ENCODE results near the gene UBE2D1. TPM values are rescaled to one million over a fixed set of nuclear protein-coding genes. Genes with fewer than 3 reads are reported as not detected.

The UBE2D1 gene
- total and polyA plus RNA-seq, 2 of the 13 experiments (the other 11 are each of a cell fraction or from before 2014, with no cell fraction given) = 6.2 to 13.8 TPM

DNA sequence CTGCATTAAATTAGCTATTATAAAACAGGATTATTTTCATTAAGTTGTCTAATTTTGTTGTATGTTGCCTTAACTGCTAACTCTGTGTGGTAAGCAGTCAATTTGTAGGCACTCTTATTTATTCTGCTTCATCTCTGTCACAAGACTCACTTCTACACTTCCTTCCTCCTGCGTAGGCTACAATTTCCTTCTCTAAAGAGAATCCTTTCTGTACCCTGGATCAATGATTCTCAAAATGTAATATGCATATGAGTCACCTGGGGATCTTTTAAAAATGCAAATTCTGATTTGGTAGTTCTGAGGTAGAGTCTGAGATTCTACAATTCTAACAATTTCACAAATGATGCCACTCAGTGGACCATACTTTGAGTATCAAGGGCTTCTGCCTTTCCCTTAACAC is 4.4 kb upstream of the UBE2D1 start (continued):
- TF ChIP-seq, protein P1, sequence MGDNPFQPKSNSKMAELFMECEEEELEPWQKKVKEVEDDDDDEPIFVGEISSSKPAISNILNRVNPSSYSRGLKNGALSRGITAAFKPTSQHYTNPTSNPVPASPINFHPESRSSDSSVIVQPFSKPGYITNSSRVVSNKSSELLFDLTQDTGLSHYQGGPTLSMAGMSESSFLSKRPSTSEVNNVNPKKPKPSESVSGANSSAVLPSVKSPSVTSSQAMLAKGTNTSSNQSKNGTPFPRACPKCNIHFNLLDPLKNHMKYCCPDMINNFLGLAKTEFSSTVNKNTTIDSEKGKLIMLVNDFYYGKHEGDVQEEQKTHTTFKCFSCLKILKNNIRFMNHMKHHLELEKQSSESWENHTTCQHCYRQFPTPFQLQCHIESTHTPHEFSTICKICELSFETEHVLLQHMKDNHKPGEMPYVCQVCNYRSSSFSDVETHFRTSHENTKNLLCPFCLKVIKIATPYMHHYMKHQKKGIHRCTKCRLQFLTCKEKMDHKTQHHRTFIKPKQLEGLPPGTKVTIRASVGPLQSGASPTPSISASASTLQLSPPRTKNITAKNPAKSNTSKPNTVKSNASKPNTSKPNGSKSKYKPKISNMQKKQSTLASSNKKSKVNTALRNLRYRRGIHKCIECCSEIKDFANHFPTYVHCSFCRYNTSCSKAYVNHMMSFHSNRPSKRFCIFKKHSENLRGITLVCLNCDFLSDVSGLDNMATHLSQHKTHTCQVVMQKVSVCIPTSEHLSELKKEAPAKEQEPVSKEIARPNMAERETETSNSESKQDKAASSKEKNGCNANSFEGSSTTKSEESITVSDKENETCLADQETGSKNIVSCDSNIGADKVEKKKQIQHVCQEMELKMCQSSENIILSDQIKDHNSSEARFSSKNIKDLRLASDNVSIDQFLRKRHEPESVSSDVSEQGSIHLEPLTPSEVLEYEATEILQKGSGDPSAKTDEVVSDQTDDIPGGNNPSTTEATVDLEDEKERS (CRISPR knock-in tag; IDR thresholded peaks at IDR 0.05) = no peak

DNA sequence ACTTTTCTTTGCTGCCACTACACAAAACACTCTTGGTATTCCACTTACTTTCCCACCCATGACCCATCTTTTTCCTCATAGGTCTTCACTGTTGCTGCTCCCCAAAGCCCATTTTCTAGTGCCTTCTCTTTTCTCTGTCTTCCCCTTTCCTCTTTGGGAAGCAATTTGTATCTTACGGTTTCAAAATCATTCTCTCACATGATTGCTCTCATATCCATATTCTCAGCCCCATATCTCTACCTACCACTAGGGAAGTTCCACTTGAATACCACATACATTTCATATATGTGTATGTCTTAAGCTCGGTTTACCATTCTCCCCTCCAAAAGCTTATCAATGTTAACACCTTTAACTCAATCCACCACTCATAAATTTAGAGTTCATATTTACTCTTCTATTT is 3.2 kb upstream of the UBE2D1 start:
- no peak for ATAC-seq
- Histone ChIP-seq H3K79me2 (ENCODE audit: insufficient read depth, low read length) (peaks cover 13% of the 10 kb centered on the region), H3K9ac (ENCODE audit: insufficient read depth, low read depth, low read length) (no peak overlapping the region), H3K4me3 (replicated peaks in 1 of 3; ENCODE audit: insufficient read depth in 1 of 3, low read depth in 2 of 3, low read length in 3 of 3) (no peak overlapping the region), H4K20me1 (ENCODE audit: insufficient read depth, low read length) (no peaks in the 10 kb centered on the region), H3K27ac (ENCODE audit: extremely low read length, insufficient read depth, low read length) (no peak overlapping the region), H3K9me3 (ENCODE audit: low read length) (no peaks in the 10 kb centered on the region), H2AFZ (ENCODE audit: low read length) (no peak overlapping the region), H3K4me1 (ENCODE audit: insufficient read depth, low read length) (peaks cover 16% of the 10 kb centered on the region), H3K36me3 (replicated peaks in 1 of 2; ENCODE audit: control insufficient read depth in 1 of 2, insufficient read depth in 2 of 2, low read length in 2 of 2) (no peaks in the 10 kb centered on the region), H3K4me2 (ENCODE audit: low read depth, low read length) (no peak overlapping the region), H3K27me3 (ENCODE audit: control insufficient read depth in 1 of 2, insufficient read depth in 2 of 2, low read length in 2 of 2) (peaks cover 0 to 3% of the 10 kb centered on the region in 2 experiments; a peak in 1 of 5 replicates)
- no peak for FAIRE-seq
- in situ Hi-C loops (cut with HindIII; ENCODE audit: extremely low pct_ligation_motif_present, low pct_unique_long_range_greater_than_20kb) (no loop called here), intact Hi-C loops (cut with micrococcal nuclease; ENCODE audit: unreplicated experiment) (no loop called here)
- BruUV-seq (replicated peaks) = no TSS peak
- ChIA-PET POLR2A (no interaction called here), CTCF (ENCODE audit: low intra/inter-chr PET ratio, low total read pairs) (no interaction called here)
- WGBS (ENCODE audit: low lambda C conversion rate) = 44% methylated on average over 2 of the region's 2 CpGs
- no peak for TF ChIP-seq HNRNPH1 (optimal IDR thresholded peaks at IDR 0.05; ENCODE audit: low read depth, low read length)
- TF ChIP-seq, protein P2, sequence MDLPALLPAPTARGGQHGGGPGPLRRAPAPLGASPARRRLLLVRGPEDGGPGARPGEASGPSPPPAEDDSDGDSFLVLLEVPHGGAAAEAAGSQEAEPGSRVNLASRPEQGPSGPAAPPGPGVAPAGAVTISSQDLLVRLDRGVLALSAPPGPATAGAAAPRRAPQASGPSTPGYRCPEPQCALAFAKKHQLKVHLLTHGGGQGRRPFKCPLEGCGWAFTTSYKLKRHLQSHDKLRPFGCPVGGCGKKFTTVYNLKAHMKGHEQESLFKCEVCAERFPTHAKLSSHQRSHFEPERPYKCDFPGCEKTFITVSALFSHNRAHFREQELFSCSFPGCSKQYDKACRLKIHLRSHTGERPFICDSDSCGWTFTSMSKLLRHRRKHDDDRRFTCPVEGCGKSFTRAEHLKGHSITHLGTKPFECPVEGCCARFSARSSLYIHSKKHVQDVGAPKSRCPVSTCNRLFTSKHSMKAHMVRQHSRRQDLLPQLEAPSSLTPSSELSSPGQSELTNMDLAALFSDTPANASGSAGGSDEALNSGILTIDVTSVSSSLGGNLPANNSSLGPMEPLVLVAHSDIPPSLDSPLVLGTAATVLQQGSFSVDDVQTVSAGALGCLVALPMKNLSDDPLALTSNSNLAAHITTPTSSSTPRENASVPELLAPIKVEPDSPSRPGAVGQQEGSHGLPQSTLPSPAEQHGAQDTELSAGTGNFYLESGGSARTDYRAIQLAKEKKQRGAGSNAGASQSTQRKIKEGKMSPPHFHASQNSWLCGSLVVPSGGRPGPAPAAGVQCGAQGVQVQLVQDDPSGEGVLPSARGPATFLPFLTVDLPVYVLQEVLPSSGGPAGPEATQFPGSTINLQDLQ (CRISPR knock-in tag; IDR thresholded peaks at IDR 0.05) = no peak
- TF ChIP-seq ZNF101 (CRISPR knock-in tag; IDR thresholded peaks at IDR 0.05; ENCODE audit: borderline replicate concordance, low read depth) = no peak
- TF ChIP-seq SMARCC2 (IDR thresholded peaks at IDR 0.05) = no peak
- no peak for TF ChIP-seq U2AF1 (optimal IDR thresholded peaks at IDR 0.05; ENCODE audit: low read depth, low read length)
- no peak for TF ChIP-seq ATAD3A (CRISPR knock-in tag; IDR thresholded peaks at IDR 0.05)
- TF ChIP-seq, protein P3, sequence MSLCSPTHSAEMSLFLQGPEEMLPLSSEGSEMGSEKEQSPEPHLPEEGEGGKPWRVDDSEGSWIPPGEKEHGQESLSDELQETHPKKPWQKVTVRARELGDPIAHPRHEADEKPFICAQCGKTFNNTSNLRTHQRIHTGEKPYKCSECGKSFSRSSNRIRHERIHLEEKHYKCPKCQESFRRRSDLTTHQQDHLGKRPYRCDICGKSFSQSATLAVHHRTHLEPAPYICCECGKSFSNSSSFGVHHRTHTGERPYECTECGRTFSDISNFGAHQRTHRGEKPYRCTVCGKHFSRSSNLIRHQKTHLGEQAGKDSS (CRISPR knock-in tag; IDR thresholded peaks at IDR 0.05; ENCODE audit: borderline replicate concordance, low read depth) = no peak
- no peak for DNase-seq (ENCODE audit: low spot score)

Measured in HepG2 (cell line).